ENCODE results near the gene CDK9. TPM values are rescaled to one million over a fixed set of nuclear protein-coding genes. Genes with fewer than 3 reads are reported as not detected.

Gene CDK9

Small RNA genes within 50 kb of the gene (small RNA-seq; reads per million reads assigned to genes)
- gene RF00019 (ENCODE audit: insufficient read depth): not detected
